ENCODE data around the gene SCGB2A2.

SCGB2A2 gene

GRCh38 chr11:62306227-62306626, 36.3 kb downstream of the SCGB2A2 start:
- DNase-seq (ENCODE audit: low read depth), result no peak

- no peak for DNase-seq (ENCODE audit: low read depth)
These were observed 38.0 kb downstream of the SCGB2A2 start for GRCh38 chr11:62307950-62308349.

- DNase-seq (ENCODE audit: low read depth), result no peak
These were observed 40.0 kb downstream of the SCGB2A2 start for GRCh38 chr11:62309991-62310390.

- no peak for DNase-seq (ENCODE audit: low read depth)
These were observed 45.5 kb downstream of the SCGB2A2 start for GRCh38 chr11:62315431-62315830.

- DNase-seq (ENCODE audit: low read depth), result no peak
These were observed 52.6 kb downstream of the SCGB2A2 start for GRCh38 chr11:62322524-62322923.

Data from fibroblast of gingiva (primary cell).